Colonic mucosa (tissue), 4 donors: ENCODE results near the gene DGKD. TPM values are rescaled to one million over a fixed set of nuclear protein-coding genes. Genes with fewer than 3 reads are reported as not detected.

Experiments
- DNase-seq: peaks from one replicate; pipeline ENCODE4 v3.0.0-alpha.2; 2020
- H3K27ac ChIP-seq: fragments of 200-600 bp; one replicate; pipeline ENCODE4 v1.8.0; 2021
- H3K27me3 ChIP-seq: fragments of 200-600 bp; one replicate; pipeline ENCODE4 v1.8.0; 2021
- H3K36me3 ChIP-seq: fragments of 200-600 bp; one replicate; pipeline ENCODE4 v1.8.0; 2021
- H3K4me1 ChIP-seq: fragments of 200-600 bp; one replicate; pipeline ENCODE4 v1.8.0; 2021; ENCODE audit warnings: mild to moderate bottlenecking
- H3K4me3 ChIP-seq: fragments of 200-600 bp; one replicate; pipeline ENCODE4 v1.8.0; 2021
- H3K9ac ChIP-seq, 2 donors: one replicate each; pipeline ENCODE4 v1.7.0; 2013; ENCODE audit warnings: control low read depth in 2 of 2, low read depth in 2 of 2, low read length in 2 of 2
- H3K9me3 ChIP-seq: fragments of 200-600 bp; one replicate; pipeline ENCODE4 v1.8.0; 2021
- CTCF ChIP-seq: fragments of 200-600 bp; IDR thresholded peaks from one replicate; pipeline ENCODE4 v1.8.0; 2022; ENCODE audit warnings: antibody characterized with exemption, mild to moderate bottlenecking
- intact Hi-C: fragments of 100-400 bp; cut with DNase I; formaldehyde crosslinking; loops from one replicate; pipeline ENCODE4 v1.14.1; 2022
- total RNA-seq, 2 donors: library from RNA; stranded (reverse); fragmentation: NEBNext Ultra II Directional in 1 of 2; extraction: Animal tissue kit (Norgen Biotek cat#: 25700) in 1 of 2; gene quantifications; one replicate each; pipeline ENCODE4 v1.2.1, GENCODE V29; 2021
- donor health status: healthy.
- donor health status: DM: no; HTN: no; CAD: no.
- donor health status: DM: no; HTN: no; CAD: no.

Gene DGKD
- total RNA-seq, 2 donors from 2014 or later, result 64.4 to 94.6 TPM

GRCh38 chr2:233338812-233339368 is 15.4 kb upstream of the DGKD start:
- Histone ChIP-seq H3K4me1 (no peaks in the 10 kb centered on the region), H3K27me3 (no peaks in the 10 kb centered on the region), H3K9me3 (no peaks in the 10 kb centered on the region), H3K27ac (no peak overlapping the region), H3K4me3 (no peak overlapping the region), H3K36me3 (no peaks in the 10 kb centered on the region), H3K9ac (no peak overlapping the region)
- no peak for TF ChIP-seq CTCF
- intact Hi-C loops, result no loop called here
- DNase-seq, result no peak

- no peak overlapping the region for H3K27ac ChIP-seq
- no peaks in the 10 kb centered on the region for H3K4me1 ChIP-seq
- H3K9ac ChIP-seq, result no peak overlapping the region
- intact Hi-C loops, result no loop called here
- TF ChIP-seq CTCF, result no peak
- DNase-seq, result no peak
- H3K9me3 ChIP-seq, result no peaks in the 10 kb centered on the region
- no peak overlapping the region for H3K4me3 ChIP-seq
- no peaks in the 10 kb centered on the region for H3K36me3 ChIP-seq
- H3K27me3 ChIP-seq, result no peaks in the 10 kb centered on the region
Observed at GRCh38 chr2:233339427-233339826, 14.9 kb upstream of the DGKD start.

- no peak overlapping the region for H3K9ac ChIP-seq
- H3K27ac ChIP-seq, result no peak overlapping the region
- no peak overlapping the region for H3K4me3 ChIP-seq
- H3K4me1 ChIP-seq, result no peaks in the 10 kb centered on the region
- no peaks in the 10 kb centered on the region for H3K27me3 ChIP-seq
- DNase-seq, result no peak
- H3K36me3 ChIP-seq, result no peaks in the 10 kb centered on the region
- no peaks in the 10 kb centered on the region for H3K9me3 ChIP-seq
- TF ChIP-seq CTCF, result no peak
- intact Hi-C loops, result no loop called here
Observed at GRCh38 chr2:233341296-233341695, 13.0 kb upstream of the DGKD start.

GRCh38 chr2:233342301-233342700 is 12.0 kb upstream of the DGKD start:
- Histone ChIP-seq H3K9ac (no peak overlapping the region), H3K4me1 (no peaks in the 10 kb centered on the region), H3K9me3 (no peaks in the 10 kb centered on the region), H3K27me3 (no peaks in the 10 kb centered on the region), H3K36me3 (no peaks in the 10 kb centered on the region), H3K4me3 (no peak overlapping the region), H3K27ac (no peak overlapping the region)
- intact Hi-C loops, result no loop called here
- TF ChIP-seq CTCF, result no peak
- DNase-seq, result no peak

- no peaks in the 10 kb centered on the region for H3K36me3 ChIP-seq
- TF ChIP-seq CTCF, result no peak
- H3K9me3 ChIP-seq, result no peaks in the 10 kb centered on the region
- no peaks in the 10 kb centered on the region for H3K4me1 ChIP-seq
- H3K9ac ChIP-seq, result no peak overlapping the region
- H3K27me3 ChIP-seq, result no peaks in the 10 kb centered on the region
- no peak overlapping the region for H3K4me3 ChIP-seq
- no peak for DNase-seq
- H3K27ac ChIP-seq, result no peak overlapping the region
- intact Hi-C loops, result no loop called here
Observed at GRCh38 chr2:233343171-233343705, 11.1 kb upstream of the DGKD start.
